ENCODE data around the gene ZNF808.
A peak's percentile ranks its signal among the peaks of the same experiment; 100 is the strongest.
"Not testable (repeated sequence)": the region's sequence is repeated elsewhere in the genome, so short reads cannot be mapped to it uniquely, and the experiment has no call there.

Gene ZNF808

GRCh38 chr19:52599241-52599640, 71.8 kb downstream of the ZNF808 start:
- Histone ChIP-seq H3K27me3 (no peaks in the 10 kb centered on the region), H4K20me1 (peaks cover 9% of the 10 kb centered on the region; the same call in 1 of the 2 replicates), H3K27ac (no peak overlapping the region), H3K4me3 (no peak overlapping the region), H3K4me1 (peaks cover 22% of the 10 kb centered on the region), H3K9ac (no peak overlapping the region), H3K4me2 (no peak overlapping the region), H3K36me3 (peaks cover 61% of the 10 kb centered on the region), H3K9me3 (peaks cover 35% of the 10 kb centered on the region)
- TF ChIP-seq Cebpa-rat (IDR thresholded peaks at IDR 0.05) = no peak

- H3K27ac ChIP-seq = no peak overlapping the region
- H3K9me3 ChIP-seq = peaks cover 35% of the 10 kb centered on the region
- H3K9ac ChIP-seq = peak overlapping the region; percentile 89
Measured at GRCh38 chr19:52600639-52601024, 73.2 kb downstream of the ZNF808 start.

GRCh38 chr19:52601025-52601973, 73.8 kb downstream of the ZNF808 start:
- H3K4me3 ChIP-seq = peak overlapping the region; percentile 86
- peaks cover 9% of the 10 kb centered on the region; the same call in 1 of the 2 replicates for H4K20me1 ChIP-seq
- H3K9ac ChIP-seq = peak overlapping the region; percentile 89
- H3K36me3 ChIP-seq = peaks cover 61% of the 10 kb centered on the region
- no peaks in the 10 kb centered on the region for H3K27me3 ChIP-seq
- H3K9me3 ChIP-seq = peaks cover 35% of the 10 kb centered on the region
- peak overlapping the region; percentile 88 for H3K4me2 ChIP-seq
- peak overlapping the region; percentile 82 for H3K27ac ChIP-seq
- no peak for TF ChIP-seq Cebpa-rat (IDR thresholded peaks at IDR 0.05)
- peaks cover 22% of the 10 kb centered on the region for H3K4me1 ChIP-seq

More at GRCh38 chr19:52600639-52601024, 73.2 kb downstream of the ZNF808 start:
- Histone ChIP-seq H3K36me3 (peaks cover 61% of the 10 kb centered on the region), H3K4me2 (peak overlapping the region; percentile 88), H3K4me1 (peaks cover 22% of the 10 kb centered on the region), H3K27me3 (no peaks in the 10 kb centered on the region), H3K4me3 (peak overlapping the region; percentile 86), H4K20me1 (peaks cover 9% of the 10 kb centered on the region; the same call in 1 of the 2 replicates)
- TF ChIP-seq Cebpa-rat (IDR thresholded peaks at IDR 0.05) = no peak

DNA sequence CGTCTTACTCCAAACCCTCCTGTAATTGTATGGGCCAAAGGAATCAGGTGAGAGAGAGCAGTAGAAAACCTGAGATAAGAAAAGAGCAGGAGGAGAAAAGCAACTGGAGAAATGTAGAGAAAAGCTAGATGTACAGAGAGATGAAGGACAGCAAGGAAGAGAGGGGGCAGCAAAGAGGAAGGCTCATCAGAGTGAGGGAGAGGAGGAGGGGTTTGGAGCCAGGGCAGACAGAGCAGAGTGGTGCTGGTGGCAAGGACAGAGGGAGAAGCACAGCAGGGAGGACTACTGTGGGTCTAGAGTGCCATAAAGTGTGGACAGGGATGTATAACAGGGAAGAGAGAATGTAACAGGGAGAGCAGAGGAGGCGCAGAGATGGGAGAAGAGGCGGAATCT, 74.5 kb downstream of the ZNF808 start:
- Histone ChIP-seq H3K36me3 (peaks cover 60% of the 10 kb centered on the region), H3K4me1 (peaks cover 22% of the 10 kb centered on the region), H3K9ac (peak overlapping the region; percentile 89), H3K9me3 (peaks cover 35% of the 10 kb centered on the region), H3K4me2 (peak overlapping the region; percentile 88), H3K27ac (peak overlapping the region; percentile 82), H3K4me3 (peak overlapping the region; percentile 86)
- H4K20me1 ChIP-seq, H3K27me3 ChIP-seq: not testable (repeated sequence)

GRCh38 chr19:52602941-52603340, 75.5 kb downstream of the ZNF808 start:
- H3K4me3 ChIP-seq = no peak overlapping the region
- H3K4me2 ChIP-seq = no peak overlapping the region
- H3K27ac ChIP-seq = no peak overlapping the region
- no peak for TF ChIP-seq Cebpa-rat (IDR thresholded peaks at IDR 0.05)
- peaks cover 37% of the 10 kb centered on the region for H3K9me3 ChIP-seq
- H3K4me1 ChIP-seq = peaks cover 22% of the 10 kb centered on the region
- no peaks in the 10 kb centered on the region for H3K27me3 ChIP-seq
- peaks cover 9% of the 10 kb centered on the region; the same call in 1 of the 2 replicates for H4K20me1 ChIP-seq
- H3K9ac ChIP-seq = no peak overlapping the region
- H3K36me3 ChIP-seq = peaks cover 59% of the 10 kb centered on the region

- Histone ChIP-seq H4K20me1 (peaks cover 9% of the 10 kb centered on the region; the same call in 1 of the 2 replicates), H3K36me3 (peaks cover 59% of the 10 kb centered on the region), H3K4me3 (no peak overlapping the region), H3K4me1 (peaks cover 22% of the 10 kb centered on the region), H3K4me2 (no peak overlapping the region), H3K27me3 (no peaks in the 10 kb centered on the region), H3K9me3 (peaks cover 41% of the 10 kb centered on the region), H3K9ac (no peak overlapping the region), H3K27ac (no peak overlapping the region)
- TF ChIP-seq Cebpa-rat (IDR thresholded peaks at IDR 0.05) = no peak
Measured at GRCh38 chr19:52603558-52604207, 76.2 kb downstream of the ZNF808 start.
